K562 (cell line): ENCODE measurements around the gene ATP6V0C. TPM values are rescaled to one million over a fixed set of nuclear protein-coding genes. Genes with fewer than 3 reads are reported as not detected.

Experiments used
- ATAC-seq: fragments of 200-7000 bp; cut with Tn5 transposase; 3 replicates; pipeline ENCODE4 v1.9.1; 2020; ENCODE audit warnings: moderate library complexity
- BruUV-seq: library from RNA; stranded (reverse); fragments of 400-500 nt; replicated peaks from 2 replicates; lab custom pipeline; 2021; lab: Mats Ljungman, UMichigan
- CTCF ChIA-PET: fragments of 300-600 bp; formaldehyde crosslinking; extraction: SDS; loops from one replicate; lab custom pipeline; 2021; ENCODE audit warnings: low intra/inter-chr PET ratio; lab: Yijun Ruan, JAX
- POLR2A ChIA-PET: fragments of 300-600, 350-650 bp; sonication (Branson Sonifier 250); formaldehyde crosslinking; extraction: SDS; loops from one replicate; lab custom pipeline; 2021; ENCODE audit warnings: antibody characterized with exemption, inconsistent platforms; lab: Yijun Ruan, JAX
- DNase-seq, 4 experiments: peaks; one replicate each; pipeline versions ENCODE4 v3.0.0 to v3.0.0-alpha.2; 2011 to 2018; ENCODE audit warnings: low spot score in 3 of 4, mixed read lengths in 3 of 4; ENCODE audit errors: extremely low read depth in 1 of 4
- FAIRE-seq: peaks from 2 replicates; lab custom pipeline; 2011; peaks lifted over from hg19 to GRCh38; lab: Jason Lieb, UNC
- H2AFZ ChIP-seq: 2 replicates; pipeline ENCODE4 v1.6.0; 2011; ENCODE audit warnings: low read depth, low read length, control low read depth, inconsistent platforms
- H3K27ac ChIP-seq: fragments of 200-600 bp; 3 replicates; pipeline ENCODE4 v1.8.0; 2011; ENCODE audit warnings: low read depth, mild to moderate bottlenecking, control low read depth, inconsistent platforms, low read length, moderate library complexity, mixed read lengths; ENCODE audit errors: extremely low read depth
- H3K27me3 ChIP-seq, 2 experiments: fragments of 300-600 bp in 1 of 2; 2 replicates in 1 of 2; 3 replicates in 1 of 2; pipeline versions ENCODE4 v1.6.0 to v1.8.0; 2011; ENCODE audit warnings: inconsistent platforms in 2 of 2, low read length in 2 of 2, mild to moderate bottlenecking in 1 of 2, mixed read lengths in 1 of 2, moderate library complexity in 1 of 2; ENCODE audit not compliant: control insufficient read depth in 2 of 2, insufficient read depth in 2 of 2
- H3K36me3 ChIP-seq: fragments of 300-600 bp; 3 replicates; pipeline ENCODE4 v1.8.0; 2011; ENCODE audit warnings: mild to moderate bottlenecking, low read length, inconsistent platforms; ENCODE audit not compliant: control insufficient read depth, insufficient read depth
- H3K4me1 ChIP-seq, 2 experiments: fragments of 200-600 bp in 1 of 2; replicated peaks in 1 of 2; 2 replicates in 1 of 2; 3 replicates in 1 of 2; pipeline versions ENCODE4 v1.5.1 to v1.8.0; 2011; ENCODE audit warnings: inconsistent platforms in 2 of 2, low read length in 2 of 2, mild to moderate bottlenecking in 1 of 2, mixed read lengths in 1 of 2, moderate library complexity in 1 of 2; ENCODE audit not compliant: control insufficient read depth in 2 of 2, insufficient read depth in 2 of 2
- H3K4me2 ChIP-seq: 2 replicates; pipeline ENCODE4 v1.6.1; 2011; ENCODE audit warnings: low read length, control low read depth, inconsistent platforms, mixed read lengths; ENCODE audit not compliant: insufficient read depth
- H3K4me3 ChIP-seq: fragments of 200-600 bp; sonication (generic), shearing (Covaris generic); 2 replicates; pipeline ENCODE4 v1.5.1; 2016; ENCODE audit warnings: control low read depth, inconsistent platforms
- H3K79me2 ChIP-seq: fragments of 200-600 bp; 3 replicates; pipeline ENCODE4 v1.8.0; 2011; ENCODE audit warnings: low read length, inconsistent platforms; ENCODE audit not compliant: control insufficient read depth, insufficient read depth
- H3K9ac ChIP-seq, 2 experiments: 2 replicates each; pipeline versions ENCODE4 v1.6.0 to v1.6.1; 2011; ENCODE audit warnings: low read depth in 2 of 2, low read length in 2 of 2, control low read depth in 1 of 2, inconsistent platforms in 1 of 2, mild to moderate bottlenecking in 1 of 2, mixed read lengths in 1 of 2; ENCODE audit not compliant: insufficient read depth in 1 of 2
- H3K9me1 ChIP-seq: one replicate; pipeline ENCODE4 v1.6.0; 2011; ENCODE audit warnings: inconsistent platforms, mild to moderate bottlenecking, low read length, moderate library complexity; ENCODE audit not compliant: control insufficient read depth, insufficient read depth
- H3K9me3 ChIP-seq: replicated peaks from 2 replicates; pipeline ENCODE4 v1.5.1; 2011; ENCODE audit warnings: low read depth, low read length, inconsistent platforms; ENCODE audit not compliant: control insufficient read depth, insufficient read depth
- H4K20me1 ChIP-seq: replicated peaks from 2 replicates; pipeline ENCODE4 v1.6.1; 2011; ENCODE audit warnings: low read length, inconsistent platforms, mixed read lengths; ENCODE audit not compliant: control insufficient read depth, insufficient read depth
- CREM ChIP-seq: IDR thresholded peaks from 2 replicates; pipeline ENCODE4 v1.6.1; 2014; ENCODE audit warnings: antibody characterized with exemption, low read depth
- E2F4 ChIP-seq: sonication (generic); formaldehyde crosslinking; IDR thresholded peaks from 2 replicates; pipeline ENCODE4 v1.8.0; 2022; ENCODE audit warnings: mild to moderate bottlenecking, low read depth, missing genetic modification reagents
- ELF4 ChIP-seq: fragments of 450-650 bp; formaldehyde crosslinking; IDR thresholded peaks from 2 replicates; pipeline ENCODE4 v1.4.0; 2022; ENCODE audit warnings: missing genetic modification characterization
- HDAC1 ChIP-seq, 2 experiments: fragments of 450-650 bp; IDR thresholded peaks; 2 replicates each; pipeline ENCODE4 v1.6.1; 2016 to 2017; ENCODE audit warnings: inconsistent platforms in 1 of 2, mild to moderate bottlenecking in 1 of 2, moderate library complexity in 1 of 2
- KLF6 ChIP-seq: fragments of 250-450 bp; sonication (Bioruptor Pico); IDR thresholded peaks from 2 replicates; pipeline ENCODE4 v1.4.0; 2020; ENCODE audit warnings: mild to moderate bottlenecking, moderate library complexity, borderline replicate concordance
- L3MBTL2 ChIP-seq: fragments of 450-650 bp; IDR thresholded peaks from 2 replicates; pipeline ENCODE4 v1.6.1; 2016; ENCODE audit warnings: mild to moderate bottlenecking, moderate library complexity
- NFIC ChIP-seq: fragments of 450-650 bp; IDR thresholded peaks from 2 replicates; pipeline ENCODE4 v1.6.1; 2017; ENCODE audit warnings: mild to moderate bottlenecking, inconsistent platforms
- PATZ1 ChIP-seq: fragments of 250-450 bp; sonication (Bioruptor Pico); IDR thresholded peaks from 2 replicates; pipeline ENCODE4 v1.5.0; 2020; ENCODE audit warnings: mild to moderate bottlenecking, borderline replicate concordance
- PHF8 ChIP-seq: fragments of 200-600 bp; sonication (generic); IDR thresholded peaks from 2 replicates; pipeline ENCODE4 v1.6.1; 2012; ENCODE audit warnings: mixed run types, mild to moderate bottlenecking, inconsistent platforms, low read length, moderate library complexity, borderline replicate concordance
- TARDBP ChIP-seq: fragments of 450-650 bp; IDR thresholded peaks from 2 replicates; pipeline ENCODE4 v1.6.1; 2016
- ZBTB7A ChIP-seq: IDR thresholded peaks from 2 replicates; pipeline ENCODE4 v1.6.1; 2011; ENCODE audit warnings: low read depth, mild to moderate bottlenecking, low read length, moderate library complexity, borderline replicate concordance; ENCODE audit not compliant: control insufficient read depth
- ZNF431 ChIP-seq: sonication (generic); formaldehyde crosslinking; IDR thresholded peaks from 2 replicates; pipeline ENCODE4 v1.8.0; 2022; ENCODE audit warnings: mild to moderate bottlenecking, missing genetic modification reagents
- WGBS: fragments of 100-300 bp; shearing (Covaris generic); methylation state at CpG from one replicate; pipeline ENCODE4 v1.1.6; 2016; ENCODE audit warnings: low coverage, mixed read lengths; ENCODE audit not compliant: insufficient coverage; ENCODE audit errors: missing lambda C conversion rate; 5-methylcytosine and 5-hydroxymethylcytosine counted together
- in situ Hi-C: fragments of 300-500 bp; cut with MboI; formaldehyde crosslinking; loops from 4 replicates; pipeline ENCODE4 v1.15.0; 2018; ENCODE audit warnings: inconsistent platforms, mixed read lengths
- intact Hi-C: fragments of 100-400 bp; cut with micrococcal nuclease; formaldehyde crosslinking; loops from 2 replicates; pipeline ENCODE4 v1.14.2; 2022
- polyA plus RNA-seq, 8 experiments: library from polyadenylated mRNA; depleted of rRNA in 4 of 8; stranded (reverse) in 5 of 8; unstranded in 3 of 8; fragments of >200 nt; fragmentation: Nextera tagmentation in 2 of 8; fragmentation: Illumina TruSeq in 1 of 8; extraction: Ambion mirVana in 2 of 8; extraction: Trizol in 1 of 8; gene quantifications; 2 replicates each; pipeline versions ENCODE4 v1.2.1 to v1.2.3, GENCODE V29; 2011 to 2014; ENCODE audit warnings: inconsistent platforms in 1 of 8, missing spikeins in 1 of 8
- total RNA-seq, 7 experiments: library from RNA; depleted of rRNA in 6 of 7; stranded (reverse); fragments of >200 nt in 6 of 7; fragmentation: Illumina TruSeq in 2 of 7; extraction: Trizol in 2 of 7; gene quantifications; 2 replicates each; pipeline versions ENCODE4 v1.2.1 to v1.2.3, GENCODE V29; 2011 to 2021; ENCODE audit warnings: low replicate concordance in 1 of 7
- TF ChIP-seq, protein P1 (sequence below): fragments of 450-650 bp; IDR thresholded peaks from 2 replicates; pipeline ENCODE4 v1.6.1; 2017; ENCODE audit warnings: antibody characterized with exemption, mild to moderate bottlenecking

Gene ATP6V0C
- total and polyA plus RNA-seq, 9 of the 15 experiments (the other 6 are each of a cell fraction or from before 2014, with no cell fraction given): 2.9 to 228 (median 22.7) TPM

DNA sequence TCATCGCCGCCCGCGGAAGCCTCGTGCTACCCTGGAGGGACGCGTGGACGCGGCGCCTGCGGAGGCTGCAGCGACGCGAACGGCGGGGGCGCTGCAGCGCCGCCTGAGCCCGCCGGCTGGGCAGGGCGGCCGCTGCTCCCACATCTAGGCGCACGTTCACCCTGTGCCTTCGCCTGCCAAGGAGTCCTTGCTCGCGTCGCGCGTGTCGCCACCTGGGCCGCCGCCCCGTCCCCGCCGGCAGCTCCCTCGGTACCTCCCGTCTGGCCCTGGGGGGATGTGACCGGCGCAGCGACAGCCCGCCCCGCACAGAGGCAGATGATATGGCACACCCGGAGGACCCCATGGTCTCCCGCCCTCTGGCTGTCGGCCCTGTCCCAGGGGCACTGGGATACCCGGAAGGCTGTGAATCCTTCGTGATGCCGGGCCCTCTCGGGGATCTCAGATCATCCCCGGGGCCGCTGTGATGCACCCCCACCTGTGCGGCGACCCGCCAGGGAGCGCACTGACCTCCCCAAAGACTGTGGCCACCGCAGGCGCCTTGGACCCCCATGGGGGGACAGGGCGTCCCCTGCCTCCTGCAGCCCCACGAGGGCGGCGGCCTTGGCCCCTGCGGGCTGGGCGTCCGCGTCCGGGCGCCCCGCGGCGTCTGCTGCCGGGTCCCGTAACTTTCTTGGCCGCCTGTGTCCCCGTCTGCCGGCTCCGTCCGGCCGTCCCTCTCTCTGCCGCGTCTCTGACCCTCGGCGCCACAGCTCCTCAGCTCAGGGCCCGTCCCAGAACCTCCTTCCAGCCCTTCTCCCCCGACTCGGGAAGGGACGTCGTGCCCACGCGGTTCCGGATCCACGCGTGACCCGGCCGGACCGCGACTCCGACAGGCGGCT is 39.5 kb upstream of the ATP6V0C start:
- in situ Hi-C loops (no loop called here), intact Hi-C loops (no loop called here)
- Histone ChIP-seq H3K27ac (peak overlapping the region; percentile 88), H4K20me1 (peaks cover 3% of the 10 kb centered on the region; the same call in 1 of the 2 replicates), H3K4me2 (peak overlapping the region; percentile 89), H3K9ac (peak overlapping the region; percentile 80 to 98), H3K4me3 (peak overlapping the region; percentile 76), H3K9me3 (no peaks in the 10 kb centered on the region), H3K36me3 (no peaks in the 10 kb centered on the region; the same call in 2 of the 3 replicates), H3K4me1 (peaks cover 37 to 94% of the 10 kb centered on the region in 2 experiments), H3K79me2 (peaks cover 51% of the 10 kb centered on the region), H3K9me1 (no peaks in the 10 kb centered on the region), H2AFZ (peak overlapping the region; percentile 75), H3K27me3 (no peaks in the 10 kb centered on the region)
- 0% methylated on average over 57 of the region's 100 CpGs for WGBS
- peak; percentile 51 for FAIRE-seq
- BruUV-seq: TSS peak; percentile 81
- ATAC-seq: peak; percentile 78
- CTCF ChIA-PET: interaction anchor here (0.6 to 1.1 kb wide), 4 partner anchors 27 to 177 kb away, joined by 3 to 5 read pairs (median 3); partner anchors contain the start of gene ATP6V0C
- POLR2A ChIA-PET: interaction anchor here (0.6 to 1.4 kb wide), 6 partner anchors 11 to 502 kb away, joined by 3 to 4 read pairs (median 3); partner anchors contain the start of gene TBL3
- peak; percentile 60 to 78 (median 68) for DNase-seq
- TF ChIP-seq, protein P1, sequence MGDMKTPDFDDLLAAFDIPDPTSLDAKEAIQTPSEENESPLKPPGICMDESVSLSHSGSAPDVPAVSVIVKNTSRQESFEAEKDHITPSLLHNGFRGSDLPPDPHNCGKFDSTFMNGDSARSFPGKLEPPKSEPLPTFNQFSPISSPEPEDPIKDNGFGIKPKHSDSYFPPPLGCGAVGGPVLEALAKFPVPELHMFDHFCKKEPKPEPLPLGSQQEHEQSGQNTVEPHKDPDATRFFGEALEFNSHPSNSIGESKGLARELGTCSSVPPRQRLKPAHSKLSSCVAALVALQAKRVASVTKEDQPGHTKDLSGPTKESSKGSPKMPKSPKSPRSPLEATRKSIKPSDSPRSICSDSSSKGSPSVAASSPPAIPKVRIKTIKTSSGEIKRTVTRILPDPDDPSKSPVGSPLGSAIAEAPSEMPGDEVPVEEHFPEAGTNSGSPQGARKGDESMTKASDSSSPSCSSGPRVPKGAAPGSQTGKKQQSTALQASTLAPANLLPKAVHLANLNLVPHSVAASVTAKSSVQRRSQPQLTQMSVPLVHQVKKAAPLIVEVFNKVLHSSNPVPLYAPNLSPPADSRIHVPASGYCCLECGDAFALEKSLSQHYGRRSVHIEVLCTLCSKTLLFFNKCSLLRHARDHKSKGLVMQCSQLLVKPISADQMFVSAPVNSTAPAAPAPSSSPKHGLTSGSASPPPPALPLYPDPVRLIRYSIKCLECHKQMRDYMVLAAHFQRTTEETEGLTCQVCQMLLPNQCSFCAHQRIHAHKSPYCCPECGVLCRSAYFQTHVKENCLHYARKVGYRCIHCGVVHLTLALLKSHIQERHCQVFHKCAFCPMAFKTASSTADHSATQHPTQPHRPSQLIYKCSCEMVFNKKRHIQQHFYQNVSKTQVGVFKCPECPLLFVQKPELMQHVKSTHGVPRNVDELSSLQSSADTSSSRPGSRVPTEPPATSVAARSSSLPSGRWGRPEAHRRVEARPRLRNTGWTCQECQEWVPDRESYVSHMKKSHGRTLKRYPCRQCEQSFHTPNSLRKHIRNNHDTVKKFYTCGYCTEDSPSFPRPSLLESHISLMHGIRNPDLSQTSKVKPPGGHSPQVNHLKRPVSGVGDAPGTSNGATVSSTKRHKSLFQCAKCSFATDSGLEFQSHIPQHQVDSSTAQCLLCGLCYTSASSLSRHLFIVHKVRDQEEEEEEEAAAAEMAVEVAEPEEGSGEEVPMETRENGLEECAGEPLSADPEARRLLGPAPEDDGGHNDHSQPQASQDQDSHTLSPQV: peak; percentile 71; the same call in 1 of the 2 replicates
- 0 out of 2 replicates have a peak, but pooled peaks have one; percentile 44 for TF ChIP-seq ZNF431 (CRISPR knock-in tag)
- TF ChIP-seq L3MBTL2: peak; percentile 92
- peak; percentile 58; the same call in 1 of the 2 replicates for TF ChIP-seq ELF4 (CRISPR knock-in tag)
- TF ChIP-seq KLF6 (CRISPR knock-in tag): no peak
- 0 out of 2 replicates have a peak, but pooled peaks have one; percentile 30 for TF ChIP-seq TARDBP
- TF ChIP-seq NFIC: 0 out of 2 replicates have a peak, but pooled peaks have one; percentile 17
- TF ChIP-seq PATZ1 (CRISPR knock-in tag): no peak
- peak; percentile 42; the same call in 1 of the 2 replicates for TF ChIP-seq PHF8
- TF ChIP-seq ZBTB7A: peak; percentile 66; the same call in 1 of the 2 replicates
- TF ChIP-seq E2F4 (CRISPR knock-in tag): no peak
- peak in 1 of 2 experiments; percentile 19; a peak in 1 of 4 replicates for TF ChIP-seq HDAC1 (IDR thresholded peaks at IDR 0.05)
- TF ChIP-seq CREM: peak; percentile 46; the same call in 1 of the 2 replicates
